NCI-H187 treated with DMSO at 0.1 percent for 48 hours (cell line): ENCODE measurements around the gene LTBP2.

Experiments
- DNase-seq: peaks from one replicate; lab custom pipeline; 2025; lab: John Stamatoyannopoulos, UW

The LTBP2 gene

DNA sequence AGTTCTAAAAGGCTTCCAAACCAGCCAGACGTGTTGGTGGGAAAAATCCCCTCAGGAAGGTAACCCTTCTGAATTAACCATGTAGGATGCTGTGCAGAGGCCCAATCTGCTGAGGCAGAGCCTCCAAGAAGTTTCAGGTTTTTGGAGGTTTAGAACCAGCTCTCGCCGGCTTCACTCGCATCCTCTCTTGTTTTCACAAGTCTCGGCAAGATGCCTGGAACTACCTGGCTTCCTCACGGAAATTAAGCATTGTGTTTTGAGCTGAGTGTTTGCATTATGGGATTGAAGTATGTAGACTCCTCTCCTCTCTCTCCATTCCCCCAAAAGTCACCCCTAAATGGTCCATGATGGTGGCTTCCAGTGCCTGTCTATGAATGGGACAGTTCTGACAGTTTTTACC, 20.6 kb downstream of the LTBP2 start:
- no peak for DNase-seq

- DNase-seq = no peak
Observed at GRCh38 chr14:74589291-74589879, 22.7 kb downstream of the LTBP2 start.

DNA sequence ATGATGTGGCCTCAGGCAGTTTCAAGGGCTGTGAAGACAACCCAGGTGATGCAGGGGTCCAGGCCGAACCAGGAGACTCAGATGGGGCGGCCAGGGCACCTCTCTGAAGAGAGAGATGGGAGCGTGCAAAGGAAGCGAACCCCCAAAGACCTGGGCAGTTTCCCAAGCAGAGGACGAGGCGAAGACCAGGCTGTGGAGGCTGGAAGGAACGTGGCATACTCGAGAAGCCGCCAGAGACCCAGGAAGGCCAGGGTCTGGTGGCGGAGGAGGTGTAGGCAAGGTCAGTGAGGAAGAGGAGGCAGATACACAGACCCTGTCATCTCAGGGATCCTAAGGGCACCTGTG, 24.7 kb downstream of the LTBP2 start:
- DNase-seq = no peak

DNA sequence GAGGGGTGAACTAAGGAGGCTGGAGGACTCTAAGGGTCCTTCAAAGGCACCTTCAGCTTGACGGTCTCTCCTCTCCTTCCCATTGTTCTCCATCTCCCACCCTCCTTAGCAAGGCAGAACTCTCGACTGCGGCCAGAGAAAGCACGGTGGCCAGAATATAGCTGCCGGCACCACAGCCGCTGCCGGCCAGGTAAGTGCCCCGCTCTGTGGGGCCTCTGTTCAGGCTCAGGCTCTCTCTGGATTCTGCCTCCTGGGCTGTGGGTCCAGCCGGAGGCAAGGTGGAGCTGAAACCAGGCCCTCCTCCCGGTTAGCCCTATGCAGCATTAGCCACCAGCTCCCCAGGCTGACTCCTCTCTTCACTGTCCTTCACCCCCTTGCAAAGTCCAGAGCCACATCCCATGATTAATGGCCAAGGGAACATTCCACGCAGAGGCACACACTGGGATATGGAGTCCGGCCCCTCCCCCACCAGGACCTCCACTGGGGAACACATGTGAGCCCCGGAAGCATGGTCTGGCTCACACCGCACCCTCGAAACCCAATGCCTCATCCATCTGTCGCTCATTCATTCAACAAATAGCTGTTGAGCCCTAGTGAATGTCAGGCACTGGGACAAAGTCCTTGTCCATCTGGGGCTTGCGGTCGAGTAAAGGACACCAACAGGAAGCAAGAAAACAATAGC, 25.2 kb downstream of the LTBP2 start:
- DNase-seq = no peak

- no peak for DNase-seq
Observed at GRCh38 chr14:74585406-74586335, 26.4 kb downstream of the LTBP2 start.

GRCh38 chr14:74584951-74585350, 27.1 kb downstream of the LTBP2 start:
- no peak for DNase-seq

- DNase-seq = no peak
Observed at GRCh38 chr14:74583689-74584434, 28.2 kb downstream of the LTBP2 start.

GRCh38 chr14:74582910-74583581, 29.0 kb downstream of the LTBP2 start:
- no peak for DNase-seq

DNA sequence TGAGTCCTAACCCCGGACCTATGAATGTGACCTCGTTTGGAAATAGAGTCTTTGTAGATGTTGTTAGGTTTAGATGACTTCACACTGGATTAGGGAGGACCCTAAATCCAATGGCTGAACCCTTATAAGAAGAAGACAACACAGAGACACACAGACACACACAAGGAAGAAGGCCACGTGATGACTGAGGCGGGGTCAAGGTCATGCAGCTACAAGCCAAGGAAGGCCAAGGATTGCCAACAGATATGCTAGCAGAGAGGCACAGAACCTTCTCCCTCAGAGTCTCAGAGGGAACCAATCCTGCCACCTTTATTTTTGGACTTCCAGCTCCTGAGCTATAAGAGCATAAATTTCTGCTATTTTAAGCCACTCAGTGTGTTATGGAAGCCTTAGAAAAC, 31.8 kb downstream of the LTBP2 start:
- no peak for DNase-seq

- DNase-seq = no peak
Observed at GRCh38 chr14:74579447-74580274, 32.4 kb downstream of the LTBP2 start.

GRCh38 chr14:74578479-74578878, 33.6 kb downstream of the LTBP2 start:
- DNase-seq = no peak

- no peak for DNase-seq
Observed at GRCh38 chr14:74577948-74578275, 34.1 kb downstream of the LTBP2 start.

DNA sequence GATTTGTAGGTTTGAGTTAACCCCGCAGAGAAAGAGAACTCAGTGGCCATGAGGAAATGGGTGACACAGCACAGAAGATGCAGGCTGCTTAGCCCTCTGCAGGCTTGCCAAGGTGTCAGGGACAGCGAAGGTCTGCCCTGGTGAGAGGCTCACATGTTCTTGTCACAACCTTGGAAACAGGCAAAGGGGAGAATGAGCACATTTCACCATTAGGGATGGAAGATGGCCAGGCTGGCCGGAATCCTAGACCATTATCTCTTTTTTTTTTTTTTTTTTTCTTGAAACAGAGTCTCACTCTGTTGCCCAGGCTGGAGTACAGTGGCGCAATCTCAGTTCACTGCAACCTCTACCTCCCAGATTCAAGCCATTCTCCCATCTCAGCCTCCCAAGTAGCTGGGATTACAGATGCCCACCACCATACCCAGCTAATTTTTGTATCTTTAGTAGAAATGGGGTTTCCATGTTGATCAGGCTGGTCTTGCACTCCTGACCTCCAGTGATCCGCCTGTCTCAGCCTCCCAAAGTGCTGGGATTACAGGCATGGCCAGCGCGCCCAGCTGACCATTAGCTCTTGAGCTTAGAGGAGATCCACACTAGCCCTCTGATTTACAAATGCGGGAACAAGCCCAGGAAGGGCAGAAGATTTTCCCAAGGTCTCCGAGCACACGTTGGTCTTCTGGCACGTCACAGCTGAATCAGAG, 34.6 kb downstream of the LTBP2 start:
- DNase-seq = no peak

GRCh38 chr14:74575936-74576335, 36.1 kb downstream of the LTBP2 start:
- no peak for DNase-seq

- no peak for DNase-seq
Observed at GRCh38 chr14:74575507-74575906, 36.5 kb downstream of the LTBP2 start.

DNA sequence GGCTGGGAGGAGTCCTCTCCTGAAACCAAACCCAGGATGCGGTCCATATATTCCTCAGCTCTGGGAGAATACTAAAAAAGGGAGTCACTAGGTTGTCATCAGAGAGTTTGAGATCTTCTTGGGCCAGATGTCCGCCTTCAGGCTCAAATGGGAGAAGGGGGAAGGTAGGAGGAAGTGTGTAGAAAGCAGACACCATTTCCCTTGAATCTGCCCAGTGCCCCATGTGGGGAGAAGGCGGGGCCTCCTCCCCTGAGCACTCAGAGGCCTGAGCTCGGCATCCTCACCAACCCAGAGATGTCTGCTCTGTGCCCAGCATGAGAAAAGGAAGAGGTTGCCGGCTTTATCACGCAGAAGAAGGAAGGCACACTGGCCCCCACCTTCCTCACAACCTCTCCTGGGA, 37.3 kb downstream of the LTBP2 start:
- no peak for DNase-seq

DNA sequence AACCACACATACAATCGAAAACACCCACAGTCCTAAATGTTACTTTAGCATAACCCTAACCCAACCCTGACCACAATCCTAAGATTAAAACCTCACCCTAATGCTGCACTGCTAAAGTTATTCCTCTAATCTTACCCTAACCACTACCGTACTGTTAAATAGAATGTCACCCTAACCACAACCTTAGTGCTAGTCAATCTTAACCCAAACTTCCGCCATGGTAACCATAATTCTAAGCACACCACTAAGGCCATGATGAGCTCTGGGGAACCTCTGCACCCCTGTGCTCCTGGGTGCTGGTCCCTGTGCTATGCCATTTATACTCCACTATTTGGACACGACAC, 38.0 kb downstream of the LTBP2 start:
- DNase-seq = no peak

GRCh38 chr14:74573421-74574089, 38.5 kb downstream of the LTBP2 start:
- no peak for DNase-seq

DNA sequence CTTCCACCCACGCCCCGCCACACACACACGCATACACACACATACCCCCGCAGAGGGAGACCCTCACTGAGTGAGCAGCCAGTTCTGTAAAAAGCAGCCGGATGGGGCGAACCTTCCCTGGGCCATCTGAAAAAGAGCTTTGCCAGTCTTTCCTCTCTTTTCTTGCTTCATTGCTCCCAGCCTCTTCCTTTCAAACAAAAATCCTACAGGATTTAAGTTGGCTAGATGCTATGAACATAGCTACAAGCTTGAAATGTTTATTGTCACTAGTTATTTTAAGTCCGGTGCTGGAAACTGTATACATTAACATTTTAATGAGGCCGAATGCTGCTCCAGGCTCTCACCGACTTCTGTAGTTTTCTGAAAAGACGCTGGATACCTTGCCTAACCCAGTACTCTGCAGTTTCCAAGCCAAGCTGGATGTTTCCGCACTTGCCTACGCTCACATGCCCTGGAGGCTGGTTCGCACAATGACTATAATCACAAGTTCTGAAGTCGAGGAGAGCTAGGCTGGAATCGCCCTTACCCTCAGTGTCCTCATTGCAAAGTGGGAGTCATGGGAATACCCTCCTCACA, 39.2 kb downstream of the LTBP2 start:
- no peak for DNase-seq
